ENCODE results near the gene INSYN1. TPM values are rescaled to one million over a fixed set of nuclear protein-coding genes. Genes with fewer than 3 reads are reported as not detected.

Gene INSYN1
- total RNA-seq, 4 donors from 2014 or later, result 1.5 to 4.5 (median 2.3) TPM

- WGBS, 2 donors (ENCODE audit: low coverage in 1 of 2), result 60 to 68% methylated on average over 1 to 2 of the region's 2 CpGs
- no peaks in the 10 kb centered on the region for H3K9me3 ChIP-seq
- H3K4me3 ChIP-seq, result no peak overlapping the region
- no peaks in the 10 kb centered on the region for H3K36me3 ChIP-seq
- intact Hi-C loops (cut with DNase I; ENCODE audit: low total_unique reads) (loop anchor here (5.0 kb wide), 1 partner anchor 1274 kb away; no protein-coding TSS in a partner anchor), in situ Hi-C loops (cut with MboI; ENCODE audit: low pct_ligation_motif_present in 1 of 4, low pct_unique_long_range_greater_than_20kb in 1 of 4, low sequenced_read_pairs in 3 of 4) (no loop called here)
- H3K27me3 ChIP-seq, result peaks cover 63% of the 10 kb centered on the region
- DNase-seq, result no peak
- peaks cover 0 to 14% (median 9%) of the 10 kb centered on the region in 4 donors for H3K4me1 ChIP-seq
- no peak overlapping the region for H3K27ac ChIP-seq
- TF ChIP-seq POLR2A (IDR thresholded peaks at IDR 0.05) (no peak), POLR2AphosphoS5 (IDR thresholded peaks at IDR 0.05) (no peak), EP300 (IDR thresholded peaks at IDR 0.05; ENCODE audit: low read depth) (no peak), CTCF (IDR thresholded peaks at IDR 0.05) (no peak)
Observed at GRCh38 chr15:73756390-73756789, 3.2 kb upstream of the INSYN1 start.

DNA sequence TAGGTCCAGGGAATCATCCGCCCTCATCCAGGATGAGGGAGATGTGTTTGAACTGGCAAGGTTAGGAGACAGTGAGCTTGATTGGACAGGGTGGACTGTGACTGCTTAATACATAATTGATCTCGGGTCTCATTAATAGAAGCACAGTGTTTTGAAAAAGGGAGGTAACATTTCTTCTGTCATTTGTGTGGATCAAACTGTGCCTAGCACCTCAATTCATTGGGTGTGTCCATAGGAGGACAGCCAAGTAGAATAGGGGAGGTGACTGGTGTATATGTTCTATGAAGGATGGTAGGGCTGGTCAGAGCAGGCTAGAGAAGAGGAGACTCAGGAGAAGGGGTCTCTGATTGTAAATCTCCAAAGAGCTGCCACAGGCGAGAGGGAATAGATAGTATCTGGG lies 2.8 kb upstream of the INSYN1 start:
- in situ Hi-C loops (cut with MboI; ENCODE audit: low pct_ligation_motif_present in 1 of 4, low pct_unique_long_range_greater_than_20kb in 1 of 4, low sequenced_read_pairs in 3 of 4), result no loop called here
- Histone ChIP-seq H3K36me3 (no peaks in the 10 kb centered on the region), H3K4me1 (peaks cover 0 to 17% (median 11%) of the 10 kb centered on the region in 4 donors), H3K4me3 (no peak overlapping the region), H3K27me3 (peaks cover 63% of the 10 kb centered on the region), H3K9me3 (no peaks in the 10 kb centered on the region), H3K27ac (no peak overlapping the region)
- 89 to 92% methylated on average over 2 to 3 of the region's 3 CpGs for WGBS, 2 donors (ENCODE audit: low coverage in 1 of 2)
- intact Hi-C loops (cut with DNase I; ENCODE audit: low total_unique reads), result loop anchor here (5.0 kb wide), 1 partner anchor 1274 kb away; no protein-coding TSS in a partner anchor
- DNase-seq, result no peak
- no peak for TF ChIP-seq CTCF (IDR thresholded peaks at IDR 0.05)
- no peak for TF ChIP-seq POLR2AphosphoS5 (IDR thresholded peaks at IDR 0.05)
- no peak for TF ChIP-seq EP300 (IDR thresholded peaks at IDR 0.05; ENCODE audit: low read depth)
- no peak for TF ChIP-seq POLR2A (IDR thresholded peaks at IDR 0.05)

- no peak for TF ChIP-seq POLR2A (IDR thresholded peaks at IDR 0.05)
- TF ChIP-seq CTCF (IDR thresholded peaks at IDR 0.05), result no peak
- TF ChIP-seq EP300 (IDR thresholded peaks at IDR 0.05; ENCODE audit: low read depth), result no peak
- no peak for TF ChIP-seq POLR2AphosphoS5 (IDR thresholded peaks at IDR 0.05)
- 92 to 100% methylated on average over 2 to 5 of the region's 5 CpGs for WGBS, 2 donors (ENCODE audit: low coverage in 1 of 2)
Observed at GRCh38 chr15:73755481-73755880, 2.3 kb upstream of the INSYN1 start.

DNA sequence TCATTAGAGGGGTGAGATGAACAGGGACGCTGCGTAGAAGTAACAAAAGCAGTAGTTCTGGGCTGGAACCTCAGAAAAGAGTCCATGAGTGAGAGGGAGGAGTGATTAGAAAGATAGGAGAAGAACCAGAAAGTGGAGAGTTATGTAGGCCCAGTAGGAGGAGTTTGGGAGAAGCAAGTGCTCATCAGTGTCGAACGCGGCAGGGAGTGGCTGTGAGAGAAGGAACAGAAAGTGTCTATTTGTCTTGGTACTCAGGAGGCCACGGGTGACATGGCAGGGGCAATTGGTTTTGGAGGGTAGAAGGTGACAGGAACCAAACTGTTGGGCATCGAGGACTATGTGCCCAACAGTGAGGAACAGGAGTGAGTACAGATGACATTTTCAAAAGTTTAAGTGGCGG lies 1.3 kb upstream of the INSYN1 start:
- peaks cover 57% of the 10 kb centered on the region for H3K27me3 ChIP-seq
- no peak for DNase-seq
- TF ChIP-seq CTCF (IDR thresholded peaks at IDR 0.05) (no peak), POLR2A (IDR thresholded peaks at IDR 0.05) (no peak), EP300 (IDR thresholded peaks at IDR 0.05; ENCODE audit: low read depth) (no peak), POLR2AphosphoS5 (IDR thresholded peaks at IDR 0.05) (no peak)
- 65 to 66% methylated on average over 8 of the region's 8 CpGs for WGBS, 2 donors (ENCODE audit: low coverage in 1 of 2)
- H3K4me1 ChIP-seq, result peaks cover 0 to 17% (median 11%) of the 10 kb centered on the region in 4 donors
- H3K4me3 ChIP-seq, result no peak overlapping the region
- in situ Hi-C loops (cut with MboI; ENCODE audit: low pct_ligation_motif_present in 1 of 4, low pct_unique_long_range_greater_than_20kb in 1 of 4, low sequenced_read_pairs in 3 of 4), result no loop called here
- H3K27ac ChIP-seq, result no peak overlapping the region
- H3K9me3 ChIP-seq, result no peaks in the 10 kb centered on the region
- intact Hi-C loops (cut with DNase I; ENCODE audit: low total_unique reads), result no loop called here
- H3K36me3 ChIP-seq, result no peaks in the 10 kb centered on the region

More at GRCh38 chr15:73755481-73755880, 2.3 kb upstream of the INSYN1 start:
- Histone ChIP-seq H3K27ac (no peak overlapping the region), H3K9me3 (no peaks in the 10 kb centered on the region), H3K36me3 (no peaks in the 10 kb centered on the region), H3K4me1 (peaks cover 0 to 17% (median 11%) of the 10 kb centered on the region in 4 donors), H3K4me3 (no peak overlapping the region), H3K27me3 (peaks cover 65% of the 10 kb centered on the region)
- DNase-seq, result no peak
- in situ Hi-C loops (cut with MboI; ENCODE audit: low pct_ligation_motif_present in 1 of 4, low pct_unique_long_range_greater_than_20kb in 1 of 4, low sequenced_read_pairs in 3 of 4) (no loop called here), intact Hi-C loops (cut with DNase I; ENCODE audit: low total_unique reads) (loop anchor here (5.0 kb wide), 1 partner anchor 1273 kb away; no protein-coding TSS in a partner anchor)
